HG02678 (cell line): ENCODE results near the gene OBP2B.
"Not testable (repeated sequence)": the region's sequence is repeated elsewhere in the genome, so short reads cannot be mapped to it uniquely, and the experiment has no call there.

Experiments used
- ATAC-seq: cut with Tn5 transposase; IDR thresholded peaks from one replicate; pipeline ENCODE4 v1.9.1; 2021; ENCODE audit warnings: mild to moderate bottlenecking, moderate library complexity; ENCODE audit not compliant: unreplicated experiment

The OBP2B gene

GRCh38 chr9:133208880-133209300, at the start of gene OBP2B:
Gene OBP2B, minus strand, starts transcription at chr9:133209250. Its CDS starts 51 bp downstream, at chr9:133209199.
- ATAC-seq = not testable (repeated sequence)

GRCh38 chr9:133258061-133259015, 49.3 kb upstream of the OBP2B start:
- ATAC-seq = no peak

GRCh38 chr9:133257465-133257956, 48.5 kb upstream of the OBP2B start:
- ATAC-seq = no peak

- ATAC-seq = no peak
Observed at GRCh38 chr9:133256686-133257091, 47.6 kb upstream of the OBP2B start.

GRCh38 chr9:133256136-133256461, 47.0 kb upstream of the OBP2B start:
- no peak for ATAC-seq

- ATAC-seq = no peak
Observed at GRCh38 chr9:133255371-133256135, 46.5 kb upstream of the OBP2B start.

- no peak for ATAC-seq
Observed at GRCh38 chr9:133254471-133254870, 45.4 kb upstream of the OBP2B start.

GRCh38 chr9:133253268-133253667, 44.2 kb upstream of the OBP2B start:
- no peak for ATAC-seq

GRCh38 chr9:133252301-133253020, 43.4 kb upstream of the OBP2B start:
- no peak for ATAC-seq

GRCh38 chr9:133251773-133252172, 42.7 kb upstream of the OBP2B start:
- ATAC-seq = no peak

GRCh38 chr9:133251221-133251620, 42.2 kb upstream of the OBP2B start:
- ATAC-seq = not testable (repeated sequence)

- no peak for ATAC-seq
Observed at GRCh38 chr9:133250741-133251170, 41.7 kb upstream of the OBP2B start.

GRCh38 chr9:133249337-133249736, 40.3 kb upstream of the OBP2B start:
- no peak for ATAC-seq

GRCh38 chr9:133248726-133249295, 39.8 kb upstream of the OBP2B start:
- no peak for ATAC-seq

- ATAC-seq = no peak
Observed at GRCh38 chr9:133247632-133248031, 38.6 kb upstream of the OBP2B start.

- no peak for ATAC-seq
Observed at GRCh38 chr9:133246991-133247390, 37.9 kb upstream of the OBP2B start.

GRCh38 chr9:133246562-133246961, 37.5 kb upstream of the OBP2B start:
- ATAC-seq = no peak

GRCh38 chr9:133242991-133243390, 33.9 kb upstream of the OBP2B start:
- no peak for ATAC-seq

- no peak for ATAC-seq
Observed at GRCh38 chr9:133242241-133242640, 33.2 kb upstream of the OBP2B start.

- ATAC-seq = no peak
Observed at GRCh38 chr9:133239533-133240090, 30.6 kb upstream of the OBP2B start.
